ENCODE measurements around the gene STAG1.
"Not testable (repeated sequence)": the region's sequence is repeated elsewhere in the genome, so short reads cannot be mapped to it uniquely, and the experiment has no call there.

STAG1 gene

DNA sequence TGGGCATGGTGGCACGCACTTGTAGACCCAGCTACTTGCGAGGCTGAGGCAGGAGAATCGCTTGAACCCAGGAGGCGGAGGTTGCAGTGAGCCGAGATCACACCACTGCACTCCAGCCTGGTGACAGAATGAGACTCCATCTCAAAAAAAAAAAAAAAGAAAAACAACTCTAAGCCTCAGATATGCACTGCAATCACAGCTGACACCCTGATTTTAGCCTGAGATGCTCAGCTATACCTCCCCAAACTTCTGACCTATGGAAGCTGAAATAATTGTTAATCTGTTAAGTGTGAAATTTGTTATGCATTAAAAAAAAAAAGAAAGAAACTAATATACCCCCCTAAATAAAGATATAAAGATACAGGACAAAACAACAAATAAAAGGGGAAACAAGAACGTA is 2.6 kb downstream of the STAG1 start:
- in situ Hi-C loops (cut with MboI; ENCODE audit: low sequenced_read_pairs) = loop anchor here (10.0 kb wide), 2 partner anchors 265 to 675 kb away; no protein-coding TSS in a partner anchor

DNA sequence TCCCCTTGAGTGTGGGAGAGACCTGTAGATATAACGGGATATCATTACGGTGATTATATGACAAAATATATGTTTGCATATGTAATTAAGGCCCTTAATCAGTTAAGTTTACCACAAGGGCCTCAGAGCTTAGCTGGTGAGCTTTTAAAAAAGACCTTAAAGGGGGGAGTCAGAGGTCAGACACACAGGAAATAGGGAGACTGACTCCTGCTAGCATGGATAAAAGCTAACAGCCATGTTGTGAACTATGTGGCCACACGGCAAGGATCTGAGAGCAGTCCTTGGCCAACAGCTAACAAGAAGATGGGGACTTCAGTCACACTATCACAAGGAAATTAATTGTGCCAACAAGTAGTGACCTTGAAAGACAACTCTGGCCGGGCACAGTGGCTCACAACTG is 3.1 kb downstream of the STAG1 start:
- in situ Hi-C loops (cut with MboI; ENCODE audit: low sequenced_read_pairs) = no loop called here

DNA sequence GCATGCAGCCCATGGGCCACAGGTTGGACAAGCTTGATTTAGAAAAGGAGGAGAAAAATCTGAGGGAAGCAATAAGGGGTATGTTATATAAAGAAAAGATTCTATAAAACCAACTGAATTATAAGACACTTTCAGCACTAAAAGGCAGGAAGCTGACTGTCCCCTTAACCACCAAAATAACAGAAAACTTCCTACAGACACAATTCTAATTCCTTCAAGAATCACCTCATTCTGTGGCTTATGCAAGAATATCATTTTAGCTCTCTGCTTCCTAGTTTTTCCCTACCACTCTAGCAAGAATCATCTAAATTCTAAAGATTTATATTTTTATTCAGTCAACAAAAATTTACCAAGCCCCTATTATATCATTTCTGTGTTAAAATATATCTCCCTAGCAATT is 6.3 kb downstream of the STAG1 start:
- in situ Hi-C loops (cut with MboI; ENCODE audit: low sequenced_read_pairs) = no loop called here

DNA sequence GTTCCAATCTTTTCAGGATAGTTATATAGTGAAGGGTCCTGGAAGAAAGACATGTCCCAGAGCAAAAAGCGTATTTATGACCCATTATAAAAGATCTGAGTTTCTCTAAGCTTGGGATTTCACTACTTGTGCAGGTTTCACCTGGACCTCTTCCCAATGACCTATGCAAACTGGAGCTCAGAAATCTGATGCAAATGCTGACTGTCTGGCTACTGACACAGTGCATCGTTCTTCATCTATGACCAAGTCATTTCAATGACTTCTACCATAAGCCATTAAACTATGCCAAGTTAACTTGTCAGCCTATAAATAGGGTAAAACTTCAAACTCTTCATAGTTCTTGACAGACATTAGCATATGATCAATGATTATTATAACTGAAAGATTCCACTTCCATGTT is 11.1 kb downstream of the STAG1 start:
- in situ Hi-C loops (cut with MboI; ENCODE audit: low sequenced_read_pairs) = no loop called here

DNA sequence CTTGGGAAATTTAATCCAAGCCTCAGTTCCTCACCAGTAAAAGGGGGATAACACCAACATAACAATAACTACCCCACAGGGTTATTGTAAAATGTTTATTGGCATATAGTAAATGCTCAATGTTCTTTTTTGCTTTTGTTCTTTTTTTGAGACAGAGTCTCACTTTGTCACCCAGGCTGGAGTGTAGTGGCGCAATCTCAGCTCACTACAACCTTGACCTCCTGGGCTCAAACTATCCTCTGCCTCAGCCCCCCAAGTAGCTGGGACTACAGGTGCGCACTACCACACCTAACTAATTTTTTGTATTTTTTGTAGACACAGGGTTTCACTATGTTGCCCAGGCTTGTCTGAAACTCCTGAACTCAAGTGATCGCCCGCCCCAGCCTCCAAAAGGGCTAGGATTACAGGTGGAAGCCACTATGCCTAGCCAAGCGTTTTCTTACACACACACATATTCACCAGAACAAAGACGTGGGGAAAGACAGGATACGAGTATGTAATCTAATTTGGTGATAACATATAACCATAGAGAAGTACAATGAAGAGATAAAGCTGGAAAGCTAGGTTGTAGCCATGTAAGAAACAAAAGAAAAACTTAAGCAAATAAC is 11.7 kb downstream of the STAG1 start:
- in situ Hi-C loops (cut with MboI; ENCODE audit: low sequenced_read_pairs) = no loop called here

DNA sequence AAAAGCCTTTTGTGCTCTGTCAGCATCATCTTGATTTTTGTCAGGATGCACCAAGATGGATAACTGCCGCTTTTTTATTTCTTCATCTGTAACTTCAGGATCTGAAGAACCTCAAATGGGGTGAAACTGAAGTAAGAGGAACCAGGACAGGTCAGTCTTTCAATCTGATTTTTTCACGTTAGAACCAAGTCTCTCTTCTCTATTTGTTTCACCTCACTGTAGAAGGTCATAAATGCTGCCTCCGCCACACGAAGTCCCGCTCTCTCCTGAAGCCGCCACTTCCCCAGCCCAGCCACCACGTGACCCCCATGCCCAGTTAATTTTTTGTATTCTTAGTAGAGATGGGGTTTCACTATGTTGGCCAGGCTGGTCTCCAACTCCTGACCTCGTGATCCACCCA is 15.2 kb downstream of the STAG1 start:
- in situ Hi-C loops (cut with MboI; ENCODE audit: low sequenced_read_pairs) = not testable (repeated sequence)

DNA sequence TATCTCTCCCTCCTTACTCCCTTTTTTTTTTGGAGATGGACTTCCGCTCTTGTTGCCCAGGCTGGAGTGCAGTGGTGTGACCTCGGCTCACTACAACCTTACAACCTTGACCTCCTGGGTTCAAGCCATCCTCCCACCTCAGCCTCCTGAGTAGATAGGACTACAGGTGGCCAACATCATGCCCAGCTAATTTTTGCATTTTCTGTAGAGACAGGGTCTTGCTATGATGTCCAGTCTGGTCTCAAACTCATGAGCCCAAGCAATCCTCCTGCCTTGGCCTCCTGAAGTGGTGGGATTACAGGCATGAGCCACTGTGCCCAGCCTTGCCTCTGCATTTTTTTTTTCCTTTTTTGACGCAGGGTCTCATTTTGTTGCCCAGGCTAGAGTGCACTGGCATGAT is 17.1 kb downstream of the STAG1 start:
- in situ Hi-C loops (cut with MboI; ENCODE audit: low sequenced_read_pairs) = no loop called here

DNA sequence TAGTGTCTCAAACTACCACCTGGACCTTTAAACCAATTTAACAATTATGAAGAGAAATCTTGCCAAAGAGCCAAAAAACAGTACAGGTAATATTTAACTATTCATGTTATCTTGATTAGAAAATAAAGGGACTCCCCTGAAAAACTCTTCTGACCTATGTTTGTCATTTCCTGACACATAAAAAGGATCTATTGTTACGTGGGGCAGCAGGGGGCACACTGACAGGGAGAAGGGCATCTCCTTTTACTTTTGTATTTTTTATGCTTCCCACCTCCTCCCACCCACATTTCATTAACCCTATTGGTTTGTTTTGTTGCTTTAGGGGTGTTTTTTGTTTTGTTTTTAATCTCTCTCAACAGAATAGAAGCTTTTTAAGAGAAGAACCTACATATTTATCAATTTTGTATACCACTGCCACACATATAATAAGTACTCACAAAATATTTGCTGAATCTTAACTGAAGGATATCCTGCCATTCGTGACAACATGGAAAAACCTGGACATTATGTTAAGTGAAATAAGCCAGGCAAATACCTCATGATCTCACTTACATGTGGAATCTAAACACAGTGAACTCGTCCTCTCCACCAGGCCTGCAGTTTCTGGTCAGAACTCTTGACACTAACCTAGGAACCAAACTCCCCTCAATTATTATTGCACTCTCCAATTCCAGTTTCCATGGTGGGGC is 17.7 kb downstream of the STAG1 start:
- in situ Hi-C loops (cut with MboI; ENCODE audit: low sequenced_read_pairs) = no loop called here

DNA sequence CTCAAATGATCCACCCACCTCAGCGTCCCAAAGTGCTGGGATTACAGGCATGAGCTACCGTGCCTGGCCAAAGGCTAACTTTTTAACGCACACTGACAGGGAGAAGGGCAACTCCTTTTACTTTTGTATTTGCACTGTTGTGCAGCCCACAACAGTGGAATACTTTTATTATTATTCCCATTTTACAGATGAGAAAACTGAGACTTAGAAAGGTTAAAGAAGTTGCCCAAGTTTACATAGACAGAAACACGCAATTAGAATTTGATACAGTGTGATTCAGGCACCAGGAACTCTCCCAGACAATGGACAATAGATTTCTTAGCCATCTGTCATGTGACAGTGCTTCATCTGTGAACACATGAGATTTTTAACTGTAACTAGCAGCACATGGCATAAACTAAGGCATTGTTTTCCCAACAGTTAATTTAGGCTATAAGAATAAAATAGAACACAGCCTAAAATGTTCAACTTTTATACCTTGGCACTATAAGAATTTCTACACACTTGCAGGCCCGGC is 18.8 kb downstream of the STAG1 start:
- in situ Hi-C loops (cut with MboI; ENCODE audit: low sequenced_read_pairs) = no loop called here

DNA sequence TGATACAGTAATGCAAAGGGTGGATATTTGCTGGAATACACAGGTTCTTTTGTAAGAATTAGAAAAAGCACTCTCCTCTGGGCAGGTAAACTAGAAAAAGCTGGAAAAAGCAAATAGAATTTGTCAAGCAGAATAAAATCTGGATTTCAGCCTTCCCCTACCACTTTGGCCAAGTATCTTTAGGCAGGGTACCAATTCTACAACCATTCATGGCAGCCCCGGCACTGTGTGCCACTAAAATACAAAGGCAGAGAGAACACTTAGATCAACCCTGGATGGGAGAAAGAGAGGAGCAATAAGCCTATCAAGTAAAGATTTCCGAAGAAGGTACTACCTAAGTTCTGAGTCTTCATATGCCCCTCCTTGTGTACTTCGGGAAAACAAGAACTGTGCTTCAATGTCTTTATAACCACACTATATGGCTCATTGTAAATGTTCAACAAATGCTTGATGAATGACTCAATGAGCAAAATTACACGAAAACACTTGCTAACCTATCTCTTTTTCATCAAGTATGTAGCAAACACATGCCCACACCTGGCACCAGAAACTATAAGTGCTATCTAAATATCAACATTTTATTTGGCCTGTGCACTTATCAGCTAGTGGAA is 20.8 kb downstream of the STAG1 start:
- in situ Hi-C loops (cut with MboI; ENCODE audit: low sequenced_read_pairs) = no loop called here

DNA sequence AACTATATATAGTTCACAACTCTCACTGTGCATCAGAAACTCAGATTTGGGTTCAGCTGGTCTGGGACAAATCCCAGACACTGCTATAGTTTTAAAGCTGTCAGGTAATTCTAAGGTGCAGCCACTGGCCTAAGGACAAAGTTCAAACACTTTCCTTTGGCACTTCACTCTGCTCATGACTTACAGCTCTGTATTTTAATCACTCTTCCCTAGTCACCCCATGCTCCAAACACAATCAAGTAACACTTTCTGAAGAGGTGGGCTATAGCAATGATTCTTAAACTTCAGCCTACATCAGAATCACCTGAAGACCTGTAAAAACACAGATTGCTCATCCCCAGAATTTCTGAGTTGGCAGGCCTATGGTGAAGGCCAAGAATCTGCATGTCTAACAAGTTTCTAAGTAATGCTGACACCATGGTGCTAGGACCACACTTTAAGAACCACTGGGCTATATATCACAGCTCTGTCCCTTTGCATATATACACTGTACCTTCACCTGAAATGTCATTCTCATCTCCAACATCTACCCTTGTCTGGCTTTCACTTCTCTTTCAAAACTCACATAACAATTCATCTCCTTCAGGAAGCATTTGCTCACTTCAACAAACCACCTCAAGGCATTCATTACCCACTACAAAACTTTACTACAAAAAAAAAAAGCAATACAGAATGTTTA is 21.4 kb downstream of the STAG1 start:
- in situ Hi-C loops (cut with MboI; ENCODE audit: low sequenced_read_pairs) = no loop called here

DNA sequence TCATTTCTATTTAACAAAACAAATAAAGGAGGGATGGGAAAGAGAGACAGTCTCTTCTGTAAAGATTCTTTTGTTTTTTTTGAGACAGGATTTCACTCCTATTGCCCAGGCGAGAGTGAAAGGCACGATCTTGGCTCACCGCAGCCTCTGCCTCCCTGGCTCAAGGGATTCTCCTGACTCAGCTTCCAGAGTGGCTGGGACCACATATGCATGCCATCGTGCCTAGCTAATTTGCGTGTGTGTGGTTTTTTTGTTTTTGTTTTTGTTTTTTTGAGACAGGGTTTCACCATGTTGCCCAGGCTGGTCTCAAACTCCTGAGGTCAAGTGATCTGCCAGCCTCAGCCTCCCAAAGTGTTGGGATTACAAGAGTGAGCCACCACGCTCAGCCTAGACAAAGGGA is 23.3 kb downstream of the STAG1 start:
- in situ Hi-C loops (cut with MboI; ENCODE audit: low sequenced_read_pairs) = no loop called here

DNA sequence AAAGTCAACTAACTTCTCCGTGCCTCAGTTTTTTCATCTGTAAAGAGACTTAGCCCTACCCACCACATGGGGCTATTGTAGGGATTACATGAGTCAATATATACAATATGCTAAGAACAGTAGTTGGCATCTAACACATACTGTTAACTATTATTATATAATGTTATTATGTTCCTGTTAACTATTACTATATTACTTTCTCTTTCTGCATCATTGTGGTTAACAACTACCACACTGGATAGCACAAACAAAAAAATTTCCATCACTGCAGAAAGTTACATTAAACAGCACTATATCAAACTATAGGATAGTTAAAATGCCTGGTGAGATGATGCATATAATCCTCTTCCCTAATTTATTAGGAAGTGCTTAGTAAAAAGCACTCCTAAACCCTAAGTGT is 23.7 kb downstream of the STAG1 start:
- in situ Hi-C loops (cut with MboI; ENCODE audit: low sequenced_read_pairs) = no loop called here

DNA sequence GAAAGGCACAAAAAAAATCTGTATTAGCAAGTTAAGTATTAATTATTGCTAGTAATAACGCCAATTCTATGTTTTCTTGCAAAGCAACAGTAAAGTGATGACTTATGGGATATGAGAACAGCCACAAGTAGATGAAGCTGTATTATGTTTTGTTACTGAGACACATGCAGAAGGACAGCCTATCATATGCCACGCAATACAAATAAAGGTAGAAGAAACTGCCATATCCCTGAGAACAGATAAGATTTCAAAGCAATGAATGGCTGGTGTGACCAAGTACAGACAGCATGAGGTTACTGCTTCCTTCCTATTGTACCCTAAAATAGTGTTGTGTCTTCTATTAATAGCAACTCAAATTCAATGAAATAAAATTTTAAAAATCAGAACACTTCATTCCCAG is 26.7 kb downstream of the STAG1 start:
- in situ Hi-C loops (cut with MboI; ENCODE audit: low sequenced_read_pairs) = no loop called here

DNA sequence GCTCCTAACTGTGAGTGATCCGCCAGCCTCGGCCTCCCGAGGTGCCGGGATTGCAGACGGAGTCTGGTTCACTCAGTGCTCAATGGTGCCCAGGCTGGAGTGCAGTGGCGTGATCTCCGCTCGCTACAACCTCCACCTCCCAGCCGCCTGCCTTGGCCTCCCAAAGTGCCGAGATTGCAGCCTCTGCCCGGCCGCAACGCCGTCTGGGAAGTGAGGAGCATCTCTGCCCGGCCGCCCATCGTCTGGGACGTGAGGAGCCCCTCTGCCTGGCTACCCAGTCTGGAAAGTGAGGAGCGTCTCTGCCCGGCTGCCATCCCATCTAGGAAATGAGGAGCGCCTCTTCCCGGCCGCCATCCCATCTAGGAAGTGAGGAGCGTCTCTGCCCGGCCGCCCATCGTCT is 29.3 kb downstream of the STAG1 start:
- in situ Hi-C loops (cut with MboI; ENCODE audit: low sequenced_read_pairs) = not testable (repeated sequence)

DNA sequence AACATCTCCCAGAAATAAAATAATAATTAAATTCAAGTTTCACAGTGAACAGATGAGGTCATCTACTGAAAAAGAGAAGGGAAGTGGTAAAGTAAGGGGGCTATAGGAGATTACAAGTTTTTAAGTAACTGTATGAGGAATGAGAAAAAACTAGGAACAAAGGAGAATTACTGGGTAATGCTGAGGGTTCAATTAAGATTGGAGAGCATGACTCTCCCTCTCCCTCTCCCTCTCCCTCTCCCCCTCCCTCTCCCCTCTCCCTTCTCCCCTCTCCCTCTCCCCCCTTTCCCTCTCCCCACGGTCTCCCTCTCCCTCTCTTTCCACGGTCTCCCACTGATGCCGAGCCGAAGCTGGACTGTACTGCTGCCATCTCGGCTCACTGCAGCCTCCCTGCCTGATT is 29.8 kb downstream of the STAG1 start:
- in situ Hi-C loops (cut with MboI; ENCODE audit: low sequenced_read_pairs) = not testable (repeated sequence)

DNA sequence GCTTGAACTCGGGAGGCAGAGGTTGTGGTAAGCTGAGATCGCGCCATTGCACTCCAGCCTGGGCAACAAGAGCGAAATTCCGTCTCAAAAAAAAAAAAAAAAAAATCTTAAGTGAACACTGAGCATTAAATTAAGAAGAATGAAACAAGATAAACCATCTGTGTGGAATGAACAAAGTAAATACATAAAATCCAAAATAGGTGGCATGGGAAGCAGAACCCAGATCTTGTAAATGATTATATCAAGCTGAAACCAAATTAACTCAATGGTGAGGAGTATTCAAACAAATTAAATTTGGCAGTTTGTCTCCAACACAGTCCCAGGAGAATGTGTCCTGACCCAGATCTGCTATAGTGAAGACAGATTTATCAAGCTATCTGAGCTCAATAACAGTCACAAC is 32.1 kb downstream of the STAG1 start:
- in situ Hi-C loops (cut with MboI; ENCODE audit: low sequenced_read_pairs) = no loop called here

DNA sequence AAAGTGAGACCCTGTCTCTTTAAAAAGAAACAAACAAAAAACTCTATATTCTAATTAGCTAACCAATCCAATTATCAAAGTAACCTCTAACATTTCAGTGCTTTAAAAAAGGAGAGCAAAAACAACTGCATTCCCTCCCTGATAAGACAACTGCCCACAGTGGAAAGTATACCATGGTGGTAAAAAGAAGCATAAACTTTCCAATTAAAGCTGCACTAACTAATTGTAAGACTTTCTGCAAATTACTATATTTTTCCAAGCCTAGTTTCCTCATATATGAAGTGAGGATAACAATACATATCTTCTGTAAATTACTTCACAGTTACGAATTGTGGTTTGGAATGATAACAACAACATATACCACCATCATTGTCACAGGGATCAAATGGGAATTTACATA is 35.5 kb downstream of the STAG1 start:
- in situ Hi-C loops (cut with MboI; ENCODE audit: low sequenced_read_pairs) = no loop called here

DNA sequence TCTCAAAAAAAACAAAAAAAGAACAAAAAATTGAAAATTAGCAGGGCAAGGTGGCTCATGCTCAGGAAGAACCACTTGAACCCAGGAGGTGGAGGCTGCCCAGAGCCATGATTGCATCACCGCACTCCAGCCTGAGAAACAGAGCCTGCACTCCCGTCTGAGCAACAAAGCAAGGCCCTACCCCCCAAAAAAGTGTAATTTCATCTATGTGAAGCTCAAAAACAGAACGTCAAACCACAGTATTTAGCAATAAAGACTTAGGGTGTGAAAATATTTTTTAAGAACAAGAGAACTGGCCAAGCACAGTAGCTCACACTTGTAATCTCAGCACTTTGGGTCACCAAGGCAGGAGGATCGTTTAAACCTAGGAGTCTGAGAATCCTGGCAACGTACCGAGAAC is 38.2 kb downstream of the STAG1 start:
- in situ Hi-C loops (cut with MboI; ENCODE audit: low sequenced_read_pairs) = no loop called here

DNA sequence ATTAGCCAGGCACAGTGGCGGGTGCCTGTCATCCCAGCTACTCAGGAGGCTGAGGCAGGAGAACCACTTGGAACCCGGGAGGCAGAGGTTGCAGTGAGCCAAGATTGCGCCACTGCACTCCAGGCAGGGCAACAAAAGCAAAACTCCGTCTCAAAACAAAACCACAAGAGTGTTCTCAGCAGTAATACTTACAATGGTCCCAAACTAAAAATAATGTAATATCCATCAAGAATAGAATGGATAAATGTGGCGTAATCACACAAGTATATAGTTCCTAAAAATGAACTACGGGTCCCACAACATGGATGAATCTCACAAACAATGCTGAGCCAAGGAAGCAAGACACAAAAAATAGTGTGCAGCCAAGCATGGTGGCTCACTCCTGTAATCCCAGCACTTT is 39.2 kb downstream of the STAG1 start:
- in situ Hi-C loops (cut with MboI; ENCODE audit: low sequenced_read_pairs) = no loop called here

DNA sequence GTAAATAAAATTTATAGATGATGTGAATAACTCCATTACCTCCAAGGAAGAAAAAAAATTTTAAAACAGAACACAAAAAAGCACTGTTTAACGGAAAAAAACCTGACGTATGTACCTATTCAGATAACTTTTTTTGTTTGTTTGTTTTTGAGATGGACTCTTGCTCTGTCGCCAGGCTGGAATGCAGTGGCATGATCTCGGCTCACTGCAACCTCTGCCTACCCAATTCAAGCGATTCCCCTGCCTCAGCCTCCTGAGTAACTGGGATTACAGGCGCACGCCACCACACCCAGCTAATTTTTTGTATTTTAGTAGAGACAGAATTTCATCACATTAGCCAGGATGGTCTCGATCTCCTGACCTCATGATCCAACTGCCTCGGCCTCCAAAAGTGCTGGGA is 40.3 kb downstream of the STAG1 start:
- in situ Hi-C loops (cut with MboI; ENCODE audit: low sequenced_read_pairs) = not testable (repeated sequence)

DNA sequence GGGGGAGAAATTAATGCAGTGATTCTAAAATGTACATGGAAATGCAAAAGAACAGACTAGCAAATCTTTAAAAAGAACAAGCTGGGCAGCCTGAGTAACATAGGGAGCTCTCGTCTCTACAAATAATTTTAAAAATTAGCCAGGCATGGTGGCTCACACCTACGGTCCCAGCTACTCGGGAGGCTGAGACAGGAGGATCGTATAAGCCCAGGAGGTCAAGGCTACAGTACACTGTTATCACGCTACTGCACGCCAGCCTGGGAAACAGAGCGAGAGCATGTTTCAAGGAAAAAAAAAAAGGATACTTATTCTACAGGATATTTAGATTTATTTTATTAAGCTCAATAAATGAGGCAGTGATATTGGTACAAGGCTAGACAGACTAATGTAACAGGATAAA is 40.9 kb downstream of the STAG1 start:
- in situ Hi-C loops (cut with MboI; ENCODE audit: low sequenced_read_pairs) = no loop called here

Measured in HL-60/S4 treated with retinoic acid at 250 ng/mL for 4 days and 3 days (cell line).